PC-9 (cell line): ENCODE measurements around the gene FNDC3B. TPM values are rescaled to one million over a fixed set of nuclear protein-coding genes. Genes with fewer than 3 reads are reported as not detected.

Source experiments
- BruUV-seq: library from RNA; stranded (reverse); fragments of 400-500 nt; replicated peaks from 2 replicates; lab custom pipeline; 2021; lab: Mats Ljungman, UMichigan
- CTCF ChIA-PET: fragments of 300-600 bp; sonication (Branson Sonifier 250); formaldehyde crosslinking; loops from one replicate; lab custom pipeline; 2022; ENCODE audit warnings: antibody characterized with exemption; lab: Charles Lee
- POLR2A ChIA-PET: fragments of 300-600 bp; sonication (Branson Sonifier 250); formaldehyde crosslinking; loops from one replicate; lab custom pipeline; 2022; ENCODE audit warnings: antibody characterized with exemption; ENCODE audit not compliant: unreplicated experiment; lab: Charles Lee
- DNase-seq, 2 experiments: peaks; one replicate each; pipeline versions ENCODE4 v3.0.0 to v3.0.0-alpha.2; 2015 to 2022; ENCODE audit warnings: mixed read lengths in 1 of 2
- H2AFZ ChIP-seq: fragments of 200-600 bp; sonication (generic); 2 replicates; pipeline ENCODE4 v1.8.1; 2017; ENCODE audit warnings: antibody characterized with exemption
- H3F3A ChIP-seq: fragments of 200-600 bp; sonication (generic); 2 replicates; pipeline ENCODE4 v1.8.1; 2017; ENCODE audit warnings: antibody characterized with exemption, mild to moderate bottlenecking, low read depth; ENCODE audit not compliant: insufficient read depth
- H3K27ac ChIP-seq: fragments of 200-600 bp; sonication (generic); 2 replicates; pipeline ENCODE4 v1.6.1; 2016; ENCODE audit warnings: mixed run types
- H3K27me3 ChIP-seq: fragments of 200-600 bp; sonication (generic); 2 replicates; pipeline ENCODE4 v1.6.1; 2016; ENCODE audit warnings: low read depth, mixed run types; ENCODE audit not compliant: insufficient read depth
- H3K36me3 ChIP-seq: fragments of 200-600 bp; sonication (generic); 2 replicates; pipeline ENCODE4 v1.6.1; 2016; ENCODE audit warnings: low read depth, mixed run types
- H3K4me1 ChIP-seq: fragments of 200-600 bp; sonication (generic); replicated peaks from 2 replicates; pipeline ENCODE4 v1.6.1; 2016; ENCODE audit warnings: mixed run types; ENCODE audit not compliant: insufficient read depth
- H3K4me2 ChIP-seq: fragments of 200-600 bp; sonication (generic); 2 replicates; pipeline ENCODE4 v1.6.1; 2017; ENCODE audit warnings: mixed run types
- H3K4me3 ChIP-seq: fragments of 200-600 bp; sonication (generic); 2 replicates; pipeline ENCODE4 v1.6.1; 2016; ENCODE audit warnings: mixed run types
- H3K79me2 ChIP-seq: fragments of 200-600 bp; sonication (generic); 2 replicates; pipeline ENCODE4 v1.6.1; 2017; ENCODE audit warnings: low read depth, mixed run types
- H3K9me2 ChIP-seq: fragments of 200-600 bp; sonication (generic); 2 replicates; pipeline ENCODE4 v1.8.1; 2017; ENCODE audit warnings: mild to moderate bottlenecking; ENCODE audit not compliant: insufficient read depth
- H3K9me3 ChIP-seq: fragments of 200-600 bp; sonication (generic); 2 replicates; pipeline ENCODE4 v1.8.1; 2016; ENCODE audit warnings: low read depth; ENCODE audit not compliant: insufficient read depth
- H4K20me1 ChIP-seq: fragments of 200-600 bp; sonication (generic); 2 replicates; pipeline ENCODE4 v1.8.1; 2017; ENCODE audit not compliant: insufficient read depth
- CTCF ChIP-seq: fragments of 200-600 bp; sonication (generic); conservative IDR thresholded peaks from 2 replicates; pipeline ENCODE4 v1.6.1; 2017; ENCODE audit warnings: mixed run types, antibody characterized with exemption, mild to moderate bottlenecking, moderate library complexity
- EZH2 ChIP-seq: fragments of 200-600 bp; sonication (generic); IDR thresholded peaks from 2 replicates; pipeline ENCODE4 v1.8.0; 2017; ENCODE audit warnings: antibody characterized with exemption, low read depth
- intact Hi-C: fragments of 100-400 bp; cut with micrococcal nuclease; formaldehyde crosslinking; loops from one replicate; pipeline ENCODE4 v1.10.0; 2022; ENCODE audit not compliant: unreplicated experiment
- total RNA-seq: library from RNA; stranded (reverse); gene quantifications from 2 replicates; pipeline ENCODE4 v1.2.3, GENCODE V29; 2021

Gene FNDC3B
- total RNA-seq, 1 experiment from 2014 or later, result 106 TPM

- intact Hi-C loops, result no loop called here
- Histone ChIP-seq H2AFZ (no peak overlapping the region), H3K36me3 (peaks cover 63% of the 10 kb centered on the region), H3K27me3 (no peaks in the 10 kb centered on the region), H3K9me3 (peaks cover 3% of the 10 kb centered on the region), H3K27ac (no peak overlapping the region), H3K9me2 (0 out of 2 replicates have a peak, but pooled peaks cover 4% of the 10 kb centered on the region), H3K79me2 (peaks cover 100% of the 10 kb centered on the region), H3K4me3 (no peak overlapping the region), H4K20me1 (peaks cover 92% of the 10 kb centered on the region), H3K4me2 (no peak overlapping the region), H3K4me1 (peaks cover 80% of the 10 kb centered on the region), H3F3A (peaks cover 85% of the 10 kb centered on the region)
- POLR2A ChIA-PET, result no interaction called here
- DNase-seq, result no peak
- CTCF ChIA-PET, result interaction anchor here (0.6 kb wide), 1 partner anchor 338 kb away, joined by 6 read pairs; no protein-coding TSS in a partner anchor
- TF ChIP-seq CTCF (no peak), EZH2 (no peak)
- no TSS peak for BruUV-seq
Measured at GRCh38 chr3:172101107-172101506, 61.7 kb downstream of the FNDC3B start.

GRCh38 chr3:172102123-172102882 is 62.9 kb downstream of the FNDC3B start:
- H3F3A ChIP-seq, result peaks cover 85% of the 10 kb centered on the region
- BruUV-seq, result no TSS peak
- H3K4me1 ChIP-seq, result peaks cover 68% of the 10 kb centered on the region
- H4K20me1 ChIP-seq, result peaks cover 91% of the 10 kb centered on the region
- H3K27ac ChIP-seq, result peak overlapping the region; percentile 23; the same call in 1 of the 2 replicates
- H3K27me3 ChIP-seq, result no peaks in the 10 kb centered on the region
- 0 out of 2 replicates have a peak, but pooled peaks cover 4% of the 10 kb centered on the region for H3K9me2 ChIP-seq
- H3K36me3 ChIP-seq, result peaks cover 73% of the 10 kb centered on the region
- no peak overlapping the region for H2AFZ ChIP-seq
- intact Hi-C loops, result no loop called here
- H3K4me3 ChIP-seq, result no peak overlapping the region
- peaks cover 100% of the 10 kb centered on the region for H3K79me2 ChIP-seq
- no peak for DNase-seq
- ChIA-PET CTCF (no interaction called here), POLR2A (interaction anchor here (0.6 kb wide), 1 partner anchor 178 kb away, joined by 3 read pairs; no protein-coding TSS in a partner anchor)
- H3K4me2 ChIP-seq, result no peak overlapping the region
- H3K9me3 ChIP-seq, result peaks cover 3% of the 10 kb centered on the region
- TF ChIP-seq CTCF (no peak), EZH2 (no peak)

GRCh38 chr3:172102883-172103310 is 63.5 kb downstream of the FNDC3B start:
- no TSS peak for BruUV-seq
- peaks cover 85% of the 10 kb centered on the region for H3F3A ChIP-seq
- H3K4me2 ChIP-seq, result peak overlapping the region; percentile 6; the same call in 1 of the 2 replicates
- no peak for DNase-seq
- ChIA-PET POLR2A (no interaction called here), CTCF (no interaction called here)
- H3K9me3 ChIP-seq, result no peaks in the 10 kb centered on the region; the same call in 1 of the 2 replicates
- intact Hi-C loops, result no loop called here
- 0 out of 2 replicates have a peak, but pooled peaks cover under 1% of the 10 kb centered on the region for H3K9me2 ChIP-seq
- peaks cover 67% of the 10 kb centered on the region for H3K36me3 ChIP-seq
- TF ChIP-seq CTCF (no peak), EZH2 (no peak)
- peaks cover 100% of the 10 kb centered on the region for H3K79me2 ChIP-seq
- H3K27ac ChIP-seq, result peak overlapping the region; percentile 23; the same call in 1 of the 2 replicates
- H3K4me3 ChIP-seq, result no peak overlapping the region
- H2AFZ ChIP-seq, result no peak overlapping the region
- no peaks in the 10 kb centered on the region for H3K27me3 ChIP-seq
- peaks cover 91% of the 10 kb centered on the region for H4K20me1 ChIP-seq
- peaks cover 62% of the 10 kb centered on the region for H3K4me1 ChIP-seq
